Activated CD8-positive, alpha-beta T cell treated with anti-CD3 and anti-CD28 coated beads for 36 hours (primary cell): ENCODE data around the gene RAB40C. TPM values are rescaled to one million over a fixed set of nuclear protein-coding genes. Genes with fewer than 3 reads are reported as not detected.

ENCODE experiments used
- ATAC-seq: fragments of 200-7000 bp; cut with Tn5 transposase; one replicate; pipeline ENCODE4 v1.10.0; 2021; ENCODE audit warnings: mild to moderate bottlenecking, moderate library complexity
- CTCF ChIA-PET: fragments of 350-600 bp; sonication (Branson Sonifier 250); formaldehyde crosslinking; loops from one replicate; lab custom pipeline; 2021; ENCODE audit warnings: antibody characterized with exemption; lab: Charles Lee
- POLR2A ChIA-PET: fragments of 350-600 bp; sonication (Branson Sonifier 250); formaldehyde crosslinking; loops from one replicate; lab custom pipeline; 2021; ENCODE audit warnings: antibody characterized with exemption; lab: Charles Lee
- DNase-seq: peaks from one replicate; pipeline ENCODE4 v3.0.0-alpha.2; 2020
- H3K27ac Mint-ChIP-seq: one replicate; pipeline ENCODE4 v1.8.0; 2021; ENCODE audit warnings: mild to moderate bottlenecking, mixed read lengths
- H3K27me3 Mint-ChIP-seq: one replicate; pipeline ENCODE4 v1.8.0; 2021; ENCODE audit warnings: mixed read lengths
- H3K36me3 Mint-ChIP-seq: one replicate; pipeline ENCODE4 v1.8.0; 2021; ENCODE audit warnings: low read depth, mixed read lengths
- H3K4me1 Mint-ChIP-seq: one replicate; pipeline ENCODE4 v1.8.0; 2021; ENCODE audit warnings: low read depth, mixed read lengths
- H3K4me3 Mint-ChIP-seq: one replicate; pipeline ENCODE4 v1.8.0; 2021; ENCODE audit warnings: mild to moderate bottlenecking, moderate library complexity, mixed read lengths
- H3K9me3 Mint-ChIP-seq: one replicate; pipeline ENCODE4 v1.8.0; 2021; ENCODE audit warnings: mixed read lengths
- CTCF ChIP-seq: fragments of 200-600 bp; IDR thresholded peaks from one replicate; pipeline ENCODE4 v1.8.0; 2022; ENCODE audit warnings: antibody characterized with exemption, mild to moderate bottlenecking
- intact Hi-C: fragments of 100-400 bp; cut with micrococcal nuclease; formaldehyde crosslinking; loops from one replicate; pipeline ENCODE4 v1.10.0; 2022
- total RNA-seq, 2 experiments: library from RNA; stranded (reverse); gene quantifications; one replicate each; pipeline ENCODE4 v1.2.3, GENCODE V29; 2021

RAB40C gene
- total RNA-seq, 2 experiments from 2014 or later, result 8.1 to 8.8 TPM

GRCh38 chr16:569445-570254 is 20.2 kb upstream of the RAB40C start, which contains the start of gene PIGQ:
Gene PIGQ (plus strand): TSS chr16:569968. CDS start chr16:574075, 4,107 bp downstream.
- CTCF ChIA-PET, result no interaction called here

GRCh38 chr16:572865-573650 is 16.8 kb upstream of the RAB40C start:
- Mint-ChIP-seq H3K4me1 (peaks cover 20% of the 10 kb centered on the region), H3K27ac (no peak overlapping the region), H3K27me3 (no peaks in the 10 kb centered on the region), H3K9me3 (no peaks in the 10 kb centered on the region), H3K4me3 (no peak overlapping the region), H3K36me3 (no peaks in the 10 kb centered on the region)
- TF ChIP-seq CTCF, result no peak
- DNase-seq (no peak), ATAC-seq (no peak)
- ChIA-PET POLR2A (interaction anchor here (1.6 to 2.0 kb wide), 2 partner anchors 15 to 173 kb away, joined by 3 to 8 read pairs; no protein-coding TSS in a partner anchor), CTCF (no interaction called here)
- intact Hi-C loops, result no loop called here

More at GRCh38 chr16:569445-570254, 20.2 kb upstream of the RAB40C start, which contains the start of gene PIGQ:
- peaks cover 29% of the 10 kb centered on the region for H3K4me1 Mint-ChIP-seq
- POLR2A ChIA-PET, result interaction anchor here (0.8 to 1.4 kb wide), 3 partner anchors 19 to 66 kb away, joined by 3 to 8 read pairs (median 4); partner anchors contain the start of gene METTL26
- H3K27me3 Mint-ChIP-seq, result no peaks in the 10 kb centered on the region
- intact Hi-C loops, result no loop called here
- ATAC-seq, result peak; percentile 81
- H3K27ac Mint-ChIP-seq, result peak within 1 kb of the TSS; percentile 89
- peak; percentile 63 for DNase-seq
- H3K9me3 Mint-ChIP-seq, result no peaks in the 10 kb centered on the region
- peak within 1 kb of the TSS; percentile 83 for H3K4me3 Mint-ChIP-seq
- TF ChIP-seq CTCF, result no peak
- H3K36me3 Mint-ChIP-seq, result no peaks in the 10 kb centered on the region

GRCh38 chr16:574021-574760 is 15.7 kb upstream of the RAB40C start:
- Mint-ChIP-seq H3K4me1 (peaks cover 19% of the 10 kb centered on the region), H3K27me3 (no peaks in the 10 kb centered on the region), H3K36me3 (no peaks in the 10 kb centered on the region), H3K4me3 (no peak overlapping the region), H3K9me3 (no peaks in the 10 kb centered on the region), H3K27ac (no peak overlapping the region)
- ChIA-PET POLR2A (interaction anchor here (0.9 to 1.6 kb wide), 3 partner anchors 15 to 174 kb away, joined by 3 to 5 read pairs (median 3); partner anchors contain the start of gene METTL26), CTCF (no interaction called here)
- no peak for DNase-seq
- TF ChIP-seq CTCF, result no peak
- ATAC-seq, result no peak
- intact Hi-C loops, result no loop called here

DNA sequence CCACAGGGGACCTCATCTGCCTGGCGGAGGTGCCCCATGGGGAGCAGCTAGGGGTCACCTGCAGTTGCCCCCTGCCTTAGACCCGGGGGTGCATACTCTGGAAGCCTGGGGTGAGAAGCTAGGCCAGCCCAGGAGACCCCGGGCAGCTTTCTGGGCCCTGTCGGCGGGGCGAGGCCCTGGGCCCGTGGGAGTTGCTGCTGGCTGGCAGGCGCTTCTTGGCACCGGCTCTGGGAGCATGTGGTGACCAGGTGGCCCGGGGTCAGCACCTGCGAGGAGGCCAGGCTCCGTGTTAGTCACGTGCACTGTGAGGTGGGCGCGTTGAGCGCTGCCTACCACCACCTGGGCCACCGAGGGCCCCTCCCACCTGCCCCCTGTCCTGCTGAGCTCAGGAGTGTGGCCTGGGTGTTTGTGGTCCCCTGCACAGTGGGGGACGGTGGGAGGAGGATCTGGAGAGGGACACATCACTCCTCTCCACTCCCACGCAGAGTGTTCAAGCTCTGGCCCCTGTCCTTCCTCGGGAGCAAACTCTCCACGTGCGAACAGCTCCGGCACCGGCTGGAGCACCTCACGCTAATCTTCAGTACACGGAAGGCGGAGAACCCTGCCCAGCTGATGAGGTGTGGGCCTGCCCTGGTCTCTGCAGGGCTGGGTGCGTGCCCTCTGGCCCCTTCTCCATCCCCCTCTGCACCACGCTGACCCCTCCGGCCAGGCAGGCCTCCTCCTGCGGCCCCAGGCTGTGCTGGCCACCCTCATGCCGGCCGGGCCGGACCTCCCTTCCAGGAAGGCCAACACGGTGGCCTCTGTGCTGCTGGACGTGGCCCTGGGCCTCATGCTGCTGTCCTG is 14.3 kb upstream of the RAB40C start:
- intact Hi-C loops, result no loop called here
- ATAC-seq, result no peak
- ChIA-PET CTCF (no interaction called here), POLR2A (interaction anchor here (0.6 to 1.0 kb wide), 3 partner anchors 12 to 48 kb away, joined by 3 read pairs; no protein-coding TSS in a partner anchor)
- Mint-ChIP-seq H3K4me3 (no peak overlapping the region), H3K36me3 (no peaks in the 10 kb centered on the region), H3K9me3 (no peaks in the 10 kb centered on the region), H3K4me1 (peaks cover 16% of the 10 kb centered on the region), H3K27me3 (no peaks in the 10 kb centered on the region), H3K27ac (no peak overlapping the region)
- DNase-seq, result no peak
- TF ChIP-seq CTCF, result no peak
